IPS-18a (cell line): Measurements from ENCODE around the gene ROM1.
"Not testable (repeated sequence)": the region's sequence is repeated elsewhere in the genome, so short reads cannot be mapped to it uniquely, and the experiment has no call there.

Experiments
- H3K27ac ChIP-seq: one replicate; pipeline ENCODE4 v1.5.1; 2013; ENCODE audit warnings: low read length
- H3K27me3 ChIP-seq: one replicate; pipeline ENCODE4 v1.6.1; 2013; ENCODE audit warnings: mild to moderate bottlenecking, low read length; ENCODE audit not compliant: control insufficient read depth, insufficient read depth
- H3K36me3 ChIP-seq: one replicate; pipeline ENCODE4 v1.6.1; 2013; ENCODE audit warnings: low read depth, low read length; ENCODE audit not compliant: control insufficient read depth
- H3K4me1 ChIP-seq: one replicate; pipeline ENCODE4 v1.6.1; 2013; ENCODE audit warnings: low read depth, low read length; ENCODE audit not compliant: control insufficient read depth
- H3K4me3 ChIP-seq: one replicate; pipeline ENCODE4 v1.5.1; 2013; ENCODE audit warnings: low read length
- H3K9ac ChIP-seq: one replicate; pipeline ENCODE4 v1.6.1; 2013; ENCODE audit warnings: mild to moderate bottlenecking, low read length, moderate library complexity
- H3K9me3 ChIP-seq: one replicate; pipeline ENCODE4 v1.6.1; 2013; ENCODE audit warnings: low read depth, low read length; ENCODE audit not compliant: control insufficient read depth

The ROM1 gene

DNA sequence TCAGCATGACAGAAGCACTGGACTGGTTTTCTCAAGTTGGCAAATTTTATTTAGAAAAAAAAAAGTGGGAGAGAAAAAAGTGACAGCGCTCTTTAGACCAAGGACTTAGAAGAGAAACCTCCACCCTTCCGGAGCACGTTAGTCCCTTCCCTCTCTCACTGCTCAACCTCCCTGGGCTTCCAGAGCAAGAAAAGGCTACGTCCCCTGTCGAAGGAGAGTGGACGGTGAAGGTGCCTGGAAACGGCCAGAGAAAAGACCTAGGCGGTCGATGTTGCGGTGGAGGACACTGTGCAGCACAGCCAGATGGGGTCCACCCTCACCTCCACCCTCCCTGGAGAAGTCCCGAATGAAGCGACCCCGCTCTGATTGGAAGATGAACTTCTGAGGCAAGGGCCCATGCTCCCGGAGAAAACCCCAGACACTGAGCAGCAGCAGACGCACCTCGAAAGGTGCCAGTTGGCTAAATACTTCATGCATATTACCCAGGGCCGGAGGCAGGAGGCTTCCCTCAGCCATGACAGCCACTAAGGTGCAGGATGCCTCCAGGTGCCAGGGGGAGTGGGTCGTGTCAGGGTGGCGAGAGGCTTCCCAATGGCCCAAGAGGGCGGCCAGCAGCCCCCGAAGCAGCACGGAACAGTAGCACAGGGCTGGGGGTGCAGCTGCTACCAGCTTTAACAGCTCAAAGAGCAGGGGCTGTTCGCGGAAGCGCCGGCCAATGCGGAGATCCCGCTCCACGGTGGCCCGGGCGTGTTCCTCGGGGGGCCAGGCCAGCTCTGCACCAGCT lies 34.0 kb downstream of the ROM1 start:
- H3K9ac ChIP-seq, result no peak overlapping the region
- no peak overlapping the region for H3K4me3 ChIP-seq
- H3K27ac ChIP-seq, result no peak overlapping the region
- no peaks in the 10 kb centered on the region for H3K4me1 ChIP-seq
- peaks cover 30% of the 10 kb centered on the region for H3K36me3 ChIP-seq
- no peaks in the 10 kb centered on the region for H3K9me3 ChIP-seq
- no peaks in the 10 kb centered on the region for H3K27me3 ChIP-seq

GRCh38 chr11:62647609-62648005 lies 34.5 kb downstream of the ROM1 start:
- Histone ChIP-seq H3K4me3 (no peak overlapping the region), H3K9ac (no peak overlapping the region), H3K4me1 (no peaks in the 10 kb centered on the region), H3K27me3 (no peaks in the 10 kb centered on the region), H3K9me3 (no peaks in the 10 kb centered on the region), H3K36me3 (peaks cover 29% of the 10 kb centered on the region), H3K27ac (no peak overlapping the region)

- Histone ChIP-seq H3K4me3 (no peak overlapping the region), H3K4me1 (no peaks in the 10 kb centered on the region), H3K27me3 (no peaks in the 10 kb centered on the region), H3K9me3 (no peaks in the 10 kb centered on the region), H3K9ac (no peak overlapping the region), H3K36me3 (peaks cover 25% of the 10 kb centered on the region), H3K27ac (no peak overlapping the region)
These were observed 35.3 kb downstream of the ROM1 start for GRCh38 chr11:62648185-62648966.

DNA sequence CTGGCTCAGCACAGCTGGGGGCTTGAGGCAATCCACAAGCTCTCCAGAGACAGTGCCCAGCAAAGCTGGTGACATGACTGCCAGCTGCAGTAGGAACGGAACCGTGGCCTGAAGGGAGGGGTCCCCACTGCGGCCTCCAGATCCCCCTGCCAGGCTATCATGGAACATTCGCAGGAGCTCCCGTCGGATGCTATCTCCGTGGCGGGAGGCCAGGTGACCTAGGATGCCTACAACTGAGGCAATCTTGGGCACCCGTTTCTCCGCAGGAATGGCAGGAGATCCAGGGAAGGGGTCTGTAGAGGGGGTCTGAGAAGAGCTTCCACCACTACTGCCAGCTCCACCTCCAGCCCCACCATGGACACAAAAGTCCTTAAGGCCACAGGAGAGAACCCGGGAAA lies 35.9 kb downstream of the ROM1 start:
- peaks cover 25% of the 10 kb centered on the region for H3K36me3 ChIP-seq
- H3K27ac ChIP-seq, result no peak overlapping the region
- no peaks in the 10 kb centered on the region for H3K27me3 ChIP-seq
- no peaks in the 10 kb centered on the region for H3K9me3 ChIP-seq
- H3K4me3 ChIP-seq, result no peak overlapping the region
- no peaks in the 10 kb centered on the region for H3K4me1 ChIP-seq
- H3K9ac ChIP-seq, result no peak overlapping the region

DNA sequence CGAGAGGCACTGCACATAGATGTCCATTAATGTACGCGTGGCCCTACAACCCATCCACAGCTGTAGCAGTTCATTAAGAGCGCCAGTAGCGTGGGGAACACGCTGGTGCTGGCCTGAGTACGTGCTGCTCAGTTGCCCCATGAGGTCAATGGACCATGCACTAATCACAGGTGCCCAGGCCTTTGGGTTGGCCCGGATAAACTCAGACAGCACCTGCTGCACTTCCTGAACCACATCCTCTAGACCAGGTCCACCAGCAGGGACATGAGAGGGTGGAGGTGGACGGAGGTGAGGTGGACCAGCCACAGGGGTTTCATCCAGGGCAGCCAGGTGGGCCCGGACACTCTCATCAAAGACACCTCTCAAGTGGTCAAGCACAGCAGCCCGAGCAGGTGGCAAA lies 36.4 kb downstream of the ROM1 start:
- no peaks in the 10 kb centered on the region for H3K9me3 ChIP-seq
- no peaks in the 10 kb centered on the region for H3K4me1 ChIP-seq
- H3K9ac ChIP-seq, result no peak overlapping the region
- H3K27ac ChIP-seq, result no peak overlapping the region
- H3K27me3 ChIP-seq, result no peaks in the 10 kb centered on the region
- no peak overlapping the region for H3K4me3 ChIP-seq
- H3K36me3 ChIP-seq, result peaks cover 22% of the 10 kb centered on the region

GRCh38 chr11:62650283-62650682 lies 37.2 kb downstream of the ROM1 start:
- not testable (repeated sequence) for H3K27ac ChIP-seq, H3K4me3 ChIP-seq, H3K9me3 ChIP-seq, H3K4me1 ChIP-seq, H3K27me3 ChIP-seq, H3K9ac ChIP-seq
- peaks cover 22% of the 10 kb centered on the region for H3K36me3 ChIP-seq

DNA sequence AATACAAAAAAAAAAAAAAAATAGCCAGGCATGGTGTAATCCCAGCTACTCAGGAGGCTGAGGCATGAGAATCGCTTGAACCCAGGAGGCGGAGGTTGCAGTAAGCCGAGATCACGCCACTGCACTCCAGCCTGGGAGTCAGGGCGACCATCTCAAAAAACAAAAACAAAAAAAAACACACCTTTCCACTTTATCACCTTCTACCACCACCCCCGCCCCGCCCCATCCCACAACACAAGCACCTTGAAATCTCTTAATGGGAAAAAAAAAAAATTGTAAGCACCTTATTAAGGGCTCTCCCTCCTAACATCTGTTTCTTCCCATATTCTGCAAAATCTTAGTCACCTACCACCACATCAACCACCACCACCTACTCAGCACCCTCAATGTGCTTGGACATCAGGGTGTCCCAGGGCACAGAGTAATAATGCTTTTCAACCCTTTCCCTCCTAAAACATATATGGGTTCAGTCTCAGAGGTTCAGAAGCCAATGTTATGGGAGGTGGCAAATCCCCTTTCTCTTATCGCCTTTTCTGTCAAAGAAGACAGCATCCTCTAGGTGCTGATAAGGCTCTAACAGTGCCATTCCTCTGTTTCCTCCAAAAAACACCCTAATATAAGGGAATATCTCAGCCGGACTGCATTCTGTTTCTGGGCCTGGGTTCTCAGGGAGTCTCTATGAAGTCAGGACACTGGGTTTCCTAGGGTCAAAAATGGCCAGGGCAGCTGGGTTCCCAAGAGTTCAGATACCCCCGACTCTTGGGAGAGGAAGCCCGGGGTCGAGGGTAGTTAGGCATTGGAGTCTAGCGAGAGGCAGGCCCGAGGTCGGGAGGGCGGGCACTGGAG lies 39.3 kb downstream of the ROM1 start:
- Histone ChIP-seq H3K27ac (peak overlapping the region; percentile 65), H3K4me3 (peak overlapping the region; percentile 87)

DNA sequence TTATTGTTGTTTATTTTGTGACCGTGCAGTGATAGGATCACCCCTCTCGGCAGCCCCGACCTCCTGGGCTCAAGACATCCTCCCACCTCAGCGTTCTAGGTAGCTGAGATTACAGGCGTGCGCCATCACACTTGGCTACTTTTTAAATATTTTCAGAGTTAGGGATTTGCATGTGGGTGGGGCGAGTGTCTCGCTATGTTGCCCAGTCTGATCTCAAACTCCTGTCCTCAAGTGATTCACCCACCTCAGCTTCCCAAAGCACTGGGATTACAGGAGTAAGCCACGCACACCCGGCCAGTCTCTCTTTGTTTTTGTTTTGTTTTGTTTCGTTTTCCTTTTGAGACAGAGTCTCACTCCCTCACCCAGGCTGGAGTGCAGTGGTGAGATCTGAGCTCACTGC lies 41.2 kb downstream of the ROM1 start:
- Histone ChIP-seq H3K27ac (no peak overlapping the region), H3K4me3 (no peak overlapping the region), H3K9me3 (no peaks in the 10 kb centered on the region), H3K4me1 (no peaks in the 10 kb centered on the region), H3K27me3 (no peaks in the 10 kb centered on the region), H3K9ac (no peak overlapping the region), H3K36me3 (peaks cover 5% of the 10 kb centered on the region)

More for the DNA sequence above, 39.3 kb downstream of the ROM1 start:
- Histone ChIP-seq H3K4me1 (no peaks in the 10 kb centered on the region), H3K9ac (peak overlapping the region; percentile 92), H3K27me3 (no peaks in the 10 kb centered on the region), H3K9me3 (no peaks in the 10 kb centered on the region), H3K36me3 (peaks cover 22% of the 10 kb centered on the region)

DNA sequence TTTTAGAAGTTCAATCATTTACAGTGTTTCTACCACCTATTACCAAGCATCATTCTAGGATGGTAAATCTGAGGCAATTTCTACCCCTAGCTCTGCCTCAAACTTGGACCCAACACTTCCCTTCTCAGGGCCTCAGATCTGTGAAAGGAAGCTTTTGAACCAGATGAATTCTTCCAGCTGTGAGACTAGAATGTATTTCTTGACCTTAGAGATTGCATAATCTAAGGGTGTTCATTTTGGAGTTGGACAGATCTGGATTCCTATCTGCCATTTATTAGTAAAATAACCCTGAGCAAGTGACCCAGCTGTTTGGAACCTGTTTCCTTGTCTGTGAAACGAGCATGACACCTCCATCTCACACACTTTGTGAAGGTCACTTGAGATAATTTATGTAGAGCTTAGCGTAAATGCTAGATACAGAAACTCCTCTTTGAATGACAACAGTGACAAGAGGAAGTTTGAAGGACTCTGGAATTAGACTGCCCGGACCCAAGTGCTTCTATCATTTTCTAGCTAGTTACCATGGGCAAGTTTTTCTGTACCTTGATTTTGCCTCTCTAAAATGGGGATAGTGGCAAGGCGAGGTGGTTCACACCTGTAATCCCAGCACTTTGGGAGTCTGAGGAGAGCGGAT lies 43.9 kb downstream of the ROM1 start:
- H3K9me3 ChIP-seq, result no peaks in the 10 kb centered on the region
- no peak overlapping the region for H3K27ac ChIP-seq
- H3K4me3 ChIP-seq, result no peak overlapping the region
- H3K27me3 ChIP-seq, result no peaks in the 10 kb centered on the region
- no peaks in the 10 kb centered on the region for H3K4me1 ChIP-seq
- no peak overlapping the region for H3K9ac ChIP-seq
- no peaks in the 10 kb centered on the region for H3K36me3 ChIP-seq

DNA sequence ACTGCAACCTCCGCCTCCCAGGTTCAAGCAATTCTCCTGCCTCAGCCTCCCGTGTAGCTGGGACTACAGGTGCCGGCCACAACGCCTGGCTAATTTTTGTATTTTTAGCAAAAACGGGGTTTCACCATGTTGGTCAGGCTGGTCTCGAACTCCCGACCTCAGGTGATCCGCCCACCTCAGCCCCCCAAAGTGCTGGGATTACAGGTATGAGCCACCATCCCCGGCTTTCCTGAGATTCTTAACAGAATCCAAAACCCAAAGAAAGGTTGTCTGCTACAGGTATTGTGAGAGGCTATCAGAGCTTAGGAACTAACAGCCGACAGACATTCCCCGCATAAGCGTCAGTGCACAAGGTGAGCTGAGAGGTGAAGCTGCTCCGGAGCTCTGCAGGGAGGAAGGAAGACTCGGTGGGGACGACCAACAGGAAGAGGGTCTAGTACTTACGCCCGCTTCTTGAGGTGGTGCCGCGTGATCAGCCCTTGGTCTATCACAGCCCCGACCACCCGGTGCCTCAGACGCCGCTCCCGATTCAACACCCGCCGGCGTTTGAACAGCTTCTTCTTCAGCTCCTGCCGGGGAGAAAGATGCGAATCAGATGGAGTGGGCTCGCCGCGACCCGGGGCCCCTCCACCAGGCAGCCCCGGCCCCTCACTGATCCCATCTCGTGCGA lies 51.5 kb downstream of the ROM1 start:
- H3K27ac ChIP-seq, result peak overlapping the region; percentile 8
- H3K27me3 ChIP-seq, result no peaks in the 10 kb centered on the region
- peak overlapping the region; percentile 97 for H3K4me3 ChIP-seq
- no peaks in the 10 kb centered on the region for H3K9me3 ChIP-seq
- peaks cover 15% of the 10 kb centered on the region for H3K4me1 ChIP-seq
- H3K9ac ChIP-seq, result peak overlapping the region; percentile 95
- H3K36me3 ChIP-seq, result peaks cover 24% of the 10 kb centered on the region
